K562 (cell line): ENCODE data around the gene PDCD1. TPM values are rescaled to one million over a fixed set of nuclear protein-coding genes. Genes with fewer than 3 reads are reported as not detected.
"Not testable (repeated sequence)": the region's sequence is repeated elsewhere in the genome, so short reads cannot be mapped to it uniquely, and the experiment has no call there.

Experiments used
- ATAC-seq: fragments of 200-7000 bp; cut with Tn5 transposase; 3 replicates; pipeline ENCODE4 v1.9.1; 2020; ENCODE audit warnings: moderate library complexity
- BruUV-seq: library from RNA; stranded (reverse); fragments of 400-500 nt; replicated peaks from 2 replicates; lab custom pipeline; 2021; lab: Mats Ljungman, UMichigan
- CTCF ChIA-PET: fragments of 300-600 bp; formaldehyde crosslinking; extraction: SDS; loops from one replicate; lab custom pipeline; 2021; ENCODE audit warnings: low intra/inter-chr PET ratio; lab: Yijun Ruan, JAX
- POLR2A ChIA-PET: fragments of 300-600, 350-650 bp; sonication (Branson Sonifier 250); formaldehyde crosslinking; extraction: SDS; loops from one replicate; lab custom pipeline; 2021; ENCODE audit warnings: antibody characterized with exemption, inconsistent platforms; lab: Yijun Ruan, JAX
- DNase-seq, 4 experiments: peaks; one replicate each; pipeline versions ENCODE4 v3.0.0 to v3.0.0-alpha.2; 2011 to 2018; ENCODE audit warnings: low spot score in 3 of 4, mixed read lengths in 3 of 4; ENCODE audit errors: extremely low read depth in 1 of 4
- FAIRE-seq: peaks from 2 replicates; lab custom pipeline; 2011; peaks lifted over from hg19 to GRCh38; lab: Jason Lieb, UNC
- H2AFZ ChIP-seq: 2 replicates; pipeline ENCODE4 v1.6.0; 2011; ENCODE audit warnings: low read depth, low read length, control low read depth, inconsistent platforms
- H3K27ac ChIP-seq: fragments of 200-600 bp; 3 replicates; pipeline ENCODE4 v1.8.0; 2011; ENCODE audit warnings: low read depth, mild to moderate bottlenecking, control low read depth, inconsistent platforms, low read length, moderate library complexity, mixed read lengths; ENCODE audit errors: extremely low read depth
- H3K27me3 ChIP-seq, 2 experiments: fragments of 300-600 bp in 1 of 2; 2 replicates in 1 of 2; 3 replicates in 1 of 2; pipeline versions ENCODE4 v1.6.0 to v1.8.0; 2011; ENCODE audit warnings: inconsistent platforms in 2 of 2, low read length in 2 of 2, mild to moderate bottlenecking in 1 of 2, mixed read lengths in 1 of 2, moderate library complexity in 1 of 2; ENCODE audit not compliant: control insufficient read depth in 2 of 2, insufficient read depth in 2 of 2
- H3K36me3 ChIP-seq: fragments of 300-600 bp; 3 replicates; pipeline ENCODE4 v1.8.0; 2011; ENCODE audit warnings: mild to moderate bottlenecking, low read length, inconsistent platforms; ENCODE audit not compliant: control insufficient read depth, insufficient read depth
- H3K4me1 ChIP-seq, 2 experiments: fragments of 200-600 bp in 1 of 2; replicated peaks in 1 of 2; 2 replicates in 1 of 2; 3 replicates in 1 of 2; pipeline versions ENCODE4 v1.5.1 to v1.8.0; 2011; ENCODE audit warnings: inconsistent platforms in 2 of 2, low read length in 2 of 2, mild to moderate bottlenecking in 1 of 2, mixed read lengths in 1 of 2, moderate library complexity in 1 of 2; ENCODE audit not compliant: control insufficient read depth in 2 of 2, insufficient read depth in 2 of 2
- H3K4me2 ChIP-seq: 2 replicates; pipeline ENCODE4 v1.6.1; 2011; ENCODE audit warnings: low read length, control low read depth, inconsistent platforms, mixed read lengths; ENCODE audit not compliant: insufficient read depth
- H3K4me3 ChIP-seq: fragments of 200-600 bp; sonication (generic), shearing (Covaris generic); 2 replicates; pipeline ENCODE4 v1.5.1; 2016; ENCODE audit warnings: control low read depth, inconsistent platforms
- H3K79me2 ChIP-seq: fragments of 200-600 bp; 3 replicates; pipeline ENCODE4 v1.8.0; 2011; ENCODE audit warnings: low read length, inconsistent platforms; ENCODE audit not compliant: control insufficient read depth, insufficient read depth
- H3K9ac ChIP-seq, 2 experiments: 2 replicates each; pipeline versions ENCODE4 v1.6.0 to v1.6.1; 2011; ENCODE audit warnings: low read depth in 2 of 2, low read length in 2 of 2, control low read depth in 1 of 2, inconsistent platforms in 1 of 2, mild to moderate bottlenecking in 1 of 2, mixed read lengths in 1 of 2; ENCODE audit not compliant: insufficient read depth in 1 of 2
- H3K9me1 ChIP-seq: one replicate; pipeline ENCODE4 v1.6.0; 2011; ENCODE audit warnings: inconsistent platforms, mild to moderate bottlenecking, low read length, moderate library complexity; ENCODE audit not compliant: control insufficient read depth, insufficient read depth
- H3K9me3 ChIP-seq: replicated peaks from 2 replicates; pipeline ENCODE4 v1.5.1; 2011; ENCODE audit warnings: low read depth, low read length, inconsistent platforms; ENCODE audit not compliant: control insufficient read depth, insufficient read depth
- H4K20me1 ChIP-seq: replicated peaks from 2 replicates; pipeline ENCODE4 v1.6.1; 2011; ENCODE audit warnings: low read length, inconsistent platforms, mixed read lengths; ENCODE audit not compliant: control insufficient read depth, insufficient read depth
- WGBS: fragments of 100-300 bp; shearing (Covaris generic); methylation state at CpG from one replicate; pipeline ENCODE4 v1.1.6; 2016; ENCODE audit warnings: low coverage, mixed read lengths; ENCODE audit not compliant: insufficient coverage; ENCODE audit errors: missing lambda C conversion rate; 5-methylcytosine and 5-hydroxymethylcytosine counted together
- in situ Hi-C: fragments of 300-500 bp; cut with MboI; formaldehyde crosslinking; loops from 4 replicates; pipeline ENCODE4 v1.15.0; 2018; ENCODE audit warnings: inconsistent platforms, mixed read lengths
- intact Hi-C: fragments of 100-400 bp; cut with micrococcal nuclease; formaldehyde crosslinking; loops from 2 replicates; pipeline ENCODE4 v1.14.2; 2022
- polyA plus RNA-seq, 8 experiments: library from polyadenylated mRNA; depleted of rRNA in 4 of 8; stranded (reverse) in 5 of 8; unstranded in 3 of 8; fragments of >200 nt; fragmentation: Nextera tagmentation in 2 of 8; fragmentation: Illumina TruSeq in 1 of 8; extraction: Ambion mirVana in 2 of 8; extraction: Trizol in 1 of 8; gene quantifications; 2 replicates each; pipeline versions ENCODE4 v1.2.1 to v1.2.3, GENCODE V29; 2011 to 2014; ENCODE audit warnings: inconsistent platforms in 1 of 8, missing spikeins in 1 of 8
- total RNA-seq, 7 experiments: library from RNA; depleted of rRNA in 6 of 7; stranded (reverse); fragments of >200 nt in 6 of 7; fragmentation: Illumina TruSeq in 2 of 7; extraction: Trizol in 2 of 7; gene quantifications; 2 replicates each; pipeline versions ENCODE4 v1.2.1 to v1.2.3, GENCODE V29; 2011 to 2021; ENCODE audit warnings: low replicate concordance in 1 of 7
- TF ChIP-seq, protein P1 (sequence below), 2 experiments: IDR thresholded peaks; 2 replicates each; pipeline ENCODE4 v1.6.1; 2011; ENCODE audit warnings: borderline replicate concordance in 1 of 2, control low read depth in 1 of 2, low read depth in 1 of 2, low read length in 1 of 2, mild to moderate bottlenecking in 1 of 2, mixed read lengths in 1 of 2, moderate library complexity in 1 of 2; ENCODE audit not compliant: insufficient read depth in 1 of 2, insufficient read length in 1 of 2, poor library complexity in 1 of 2, severe bottlenecking in 1 of 2; ENCODE audit errors: extremely low read depth in 1 of 2
- TF ChIP-seq, protein P2 (sequence below): sonication (generic); formaldehyde crosslinking; IDR thresholded peaks from 2 replicates; pipeline ENCODE4 v1.8.1; 2023; ENCODE audit warnings: mild to moderate bottlenecking, missing genetic modification reagents

PDCD1 gene
- total and polyA plus RNA-seq, 9 of the 15 experiments (the other 6 are each of a cell fraction or from before 2014, with no cell fraction given) = 0.15 to 2.5 (median 1.0) TPM; not detected in 2

DNA sequence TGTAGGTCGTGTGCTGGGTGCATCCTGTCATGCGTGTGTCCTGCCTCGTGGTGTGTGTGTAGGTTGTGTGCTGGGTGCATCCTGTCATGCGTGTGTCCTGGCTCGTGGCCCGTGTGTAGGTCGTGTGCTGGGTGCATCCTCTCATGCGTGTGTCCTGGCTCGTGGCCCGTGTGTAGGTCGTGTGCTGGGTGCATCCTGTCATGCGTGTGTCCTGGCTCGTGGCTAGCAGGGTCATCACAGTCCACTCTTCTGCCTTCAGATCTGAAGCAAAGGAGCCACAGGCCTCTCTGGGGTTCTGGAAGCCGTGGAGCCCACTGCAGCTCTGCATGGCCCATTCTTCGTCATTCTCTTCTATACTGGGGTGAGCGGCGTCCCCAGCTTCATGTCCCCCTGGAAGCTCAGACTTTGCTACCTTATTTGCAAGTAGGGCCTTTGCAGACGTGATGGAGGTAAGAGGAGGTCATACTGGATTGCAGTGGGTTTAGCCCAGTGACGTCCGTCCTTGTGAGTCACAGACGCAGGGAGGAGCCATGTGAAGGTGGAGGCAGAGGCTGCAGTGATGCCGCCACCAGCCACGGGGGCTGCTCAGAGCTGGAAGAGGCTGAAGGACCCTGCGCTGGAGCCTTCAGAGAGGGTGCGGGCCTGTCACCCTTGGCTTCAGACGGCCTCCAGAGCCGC, 38.6 kb downstream of the PDCD1 start:
- peak overlapping the region; percentile 45; the same call in 1 of the 2 replicates for H2AFZ ChIP-seq
- H3K9me1 ChIP-seq, H3K4me3 ChIP-seq, H3K27me3 ChIP-seq, H3K4me2 ChIP-seq, in situ Hi-C loops, CTCF ChIA-PET, H3K9me3 ChIP-seq, intact Hi-C loops, H3K9ac ChIP-seq, H4K20me1 ChIP-seq, BruUV-seq, H3K36me3 ChIP-seq, FAIRE-seq, H3K79me2 ChIP-seq, H3K27ac ChIP-seq: not testable (repeated sequence)
- peak in 1 of 4 experiments; percentile 30 for DNase-seq
- WGBS = 46% methylated on average over 22 of the region's 27 CpGs
- peaks cover 8 to 65% of the 10 kb centered on the region in 2 experiments; a peak in 4 of 5 replicates for H3K4me1 ChIP-seq
- TF ChIP-seq, protein P1, sequence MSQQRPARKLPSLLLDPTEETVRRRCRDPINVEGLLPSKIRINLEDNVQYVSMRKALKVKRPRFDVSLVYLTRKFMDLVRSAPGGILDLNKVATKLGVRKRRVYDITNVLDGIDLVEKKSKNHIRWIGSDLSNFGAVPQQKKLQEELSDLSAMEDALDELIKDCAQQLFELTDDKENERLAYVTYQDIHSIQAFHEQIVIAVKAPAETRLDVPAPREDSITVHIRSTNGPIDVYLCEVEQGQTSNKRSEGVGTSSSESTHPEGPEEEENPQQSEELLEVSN (IDR thresholded peaks at IDR 0.05; ENCODE audit: borderline replicate concordance in 1 of 2, extremely low read depth in 1 of 2, insufficient read depth in 1 of 2, insufficient read length in 1 of 2, low read depth in 1 of 2, low read length in 1 of 2, poor library complexity in 1 of 2, severe bottlenecking in 1 of 2) = peak in 1 of 2 experiments; percentile 12
- TF ChIP-seq, protein P2, sequence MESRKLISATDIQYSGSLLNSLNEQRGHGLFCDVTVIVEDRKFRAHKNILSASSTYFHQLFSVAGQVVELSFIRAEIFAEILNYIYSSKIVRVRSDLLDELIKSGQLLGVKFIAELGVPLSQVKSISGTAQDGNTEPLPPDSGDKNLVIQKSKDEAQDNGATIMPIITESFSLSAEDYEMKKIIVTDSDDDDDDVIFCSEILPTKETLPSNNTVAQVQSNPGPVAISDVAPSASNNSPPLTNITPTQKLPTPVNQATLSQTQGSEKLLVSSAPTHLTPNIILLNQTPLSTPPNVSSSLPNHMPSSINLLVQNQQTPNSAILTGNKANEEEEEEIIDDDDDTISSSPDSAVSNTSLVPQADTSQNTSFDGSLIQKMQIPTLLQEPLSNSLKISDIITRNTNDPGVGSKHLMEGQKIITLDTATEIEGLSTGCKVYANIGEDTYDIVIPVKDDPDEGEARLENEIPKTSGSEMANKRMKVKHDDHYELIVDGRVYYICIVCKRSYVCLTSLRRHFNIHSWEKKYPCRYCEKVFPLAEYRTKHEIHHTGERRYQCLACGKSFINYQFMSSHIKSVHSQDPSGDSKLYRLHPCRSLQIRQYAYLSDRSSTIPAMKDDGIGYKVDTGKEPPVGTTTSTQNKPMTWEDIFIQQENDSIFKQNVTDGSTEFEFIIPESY = peak; percentile 64; the same call in 1 of the 2 replicates
- POLR2A ChIA-PET = interaction anchor here (0.6 kb wide), 1 partner anchor 1042 kb away, joined by 3 read pairs; no protein-coding TSS in a partner anchor
- ATAC-seq = peak; percentile 58
